COLO829 (cell line): ENCODE results near the gene PLPP6.

Experiments
- DNase-seq: peaks from one replicate; pipeline ENCODE4 v3.0.0; 2012; ENCODE audit warnings: low spot score

The PLPP6 gene

GRCh38 chr9:4662989-4663792, 1.1 kb downstream of the PLPP6 start:
- DNase-seq = no peak

- no peak for DNase-seq
Measured at GRCh38 chr9:4663956-4664355, 1.9 kb downstream of the PLPP6 start.

DNA sequence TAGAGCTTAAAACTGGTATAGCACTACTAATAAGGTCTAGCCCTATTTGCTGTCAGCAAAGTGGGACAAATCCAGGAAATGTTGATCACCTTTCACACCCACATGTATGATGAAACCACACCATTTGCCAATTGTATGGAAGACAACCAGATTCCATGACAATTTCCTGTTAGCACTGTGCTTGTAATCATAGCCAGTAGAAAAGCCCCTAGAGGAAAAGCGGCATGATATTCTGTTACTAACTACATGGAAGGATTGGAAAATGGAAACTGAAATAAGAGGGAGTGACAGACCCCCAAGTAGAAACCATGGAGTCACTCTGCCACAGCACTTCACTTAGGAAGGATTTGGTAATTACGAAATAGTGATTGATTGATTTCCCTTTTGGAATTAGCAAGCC, 3.3 kb downstream of the PLPP6 start:
- DNase-seq = no peak

- no peak for DNase-seq
Measured at GRCh38 chr9:4666042-4666699, 4.1 kb downstream of the PLPP6 start, which contains the start of gene SPATA6L. SPATA6L (minus strand) TSS chr9:4666480; CDS start chr9:4666250, 230 bp downstream.

DNA sequence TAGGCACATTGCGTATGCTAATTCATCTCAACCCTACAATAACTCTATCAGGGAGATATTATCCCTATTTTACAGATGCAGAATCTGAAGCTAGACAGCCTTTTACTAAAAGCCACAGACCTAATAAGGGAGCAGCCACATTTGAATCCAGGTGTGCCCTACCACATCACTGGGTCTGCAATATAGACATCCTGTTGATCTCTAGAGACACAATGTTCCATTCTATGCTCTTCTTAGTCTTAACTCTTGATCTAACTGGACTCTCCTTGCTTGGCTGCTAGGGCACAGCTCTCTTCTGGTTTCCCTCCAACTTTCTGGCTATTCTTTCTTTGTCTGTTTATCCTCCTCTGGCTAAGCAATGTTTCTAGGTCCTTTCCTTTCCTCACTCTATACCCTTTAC, 5.6 kb downstream of the PLPP6 start:
- no peak for DNase-seq

GRCh38 chr9:4668604-4669003, 6.5 kb downstream of the PLPP6 start:
- no peak for DNase-seq

- DNase-seq = no peak
Measured at GRCh38 chr9:4669890-4670289, 7.8 kb downstream of the PLPP6 start.

DNA sequence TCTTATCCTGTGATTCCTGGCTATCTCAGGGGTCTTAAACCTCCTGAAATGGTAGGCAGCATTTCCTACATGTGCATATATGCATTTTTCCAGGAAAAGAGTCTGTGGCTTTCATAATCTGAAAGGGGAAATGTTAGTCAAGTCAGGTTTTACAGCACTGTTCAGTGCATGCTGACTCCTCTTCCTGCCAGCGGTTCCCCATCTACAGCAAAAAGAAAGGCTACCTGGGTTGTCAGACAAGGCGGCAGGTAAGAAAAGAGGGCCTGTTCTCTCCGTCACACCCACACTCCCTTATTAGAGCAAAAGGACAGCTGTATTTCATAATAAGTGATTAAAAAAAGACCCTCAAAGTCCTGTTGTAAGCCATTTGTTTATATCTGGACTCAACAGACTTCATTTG, 8.5 kb downstream of the PLPP6 start:
- DNase-seq = no peak

DNA sequence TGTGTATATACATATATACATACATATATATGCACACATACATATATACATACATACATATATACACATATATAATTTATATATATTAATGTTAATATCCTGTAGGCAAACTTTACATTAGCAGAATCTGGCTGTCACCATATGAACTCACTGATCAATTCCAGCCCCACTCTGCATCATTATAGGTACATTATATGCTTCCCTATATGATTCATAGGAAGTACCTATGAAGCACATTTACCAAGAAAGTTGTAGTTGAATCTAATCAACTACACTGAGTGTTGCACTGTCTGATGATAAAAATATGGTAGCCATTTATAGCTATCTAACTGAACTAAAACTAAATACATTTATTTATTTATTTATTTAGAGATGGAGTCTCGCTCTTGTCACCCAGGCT, 9.6 kb downstream of the PLPP6 start:
- no peak for DNase-seq

DNA sequence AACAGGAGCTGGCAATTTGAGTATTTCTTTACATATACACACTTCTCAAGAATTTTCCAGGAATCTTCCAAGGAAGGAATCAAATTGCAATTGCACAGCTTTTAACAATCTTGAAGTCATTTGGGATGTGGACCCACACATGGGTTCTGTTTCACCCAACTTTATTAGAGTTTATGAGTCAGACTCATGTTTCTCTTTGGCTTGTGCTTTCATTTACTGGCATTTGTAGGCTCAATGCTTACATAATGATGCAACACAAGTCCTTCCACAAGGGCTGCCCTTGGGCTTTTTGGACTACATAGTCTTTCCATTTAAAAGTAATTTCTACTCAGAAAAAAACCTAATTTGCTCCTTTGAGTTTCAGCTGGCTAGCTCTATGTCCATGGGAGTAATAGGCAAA, 12.7 kb downstream of the PLPP6 start:
- no peak for DNase-seq

GRCh38 chr9:4677392-4677791, 15.3 kb downstream of the PLPP6 start:
- DNase-seq = no peak

DNA sequence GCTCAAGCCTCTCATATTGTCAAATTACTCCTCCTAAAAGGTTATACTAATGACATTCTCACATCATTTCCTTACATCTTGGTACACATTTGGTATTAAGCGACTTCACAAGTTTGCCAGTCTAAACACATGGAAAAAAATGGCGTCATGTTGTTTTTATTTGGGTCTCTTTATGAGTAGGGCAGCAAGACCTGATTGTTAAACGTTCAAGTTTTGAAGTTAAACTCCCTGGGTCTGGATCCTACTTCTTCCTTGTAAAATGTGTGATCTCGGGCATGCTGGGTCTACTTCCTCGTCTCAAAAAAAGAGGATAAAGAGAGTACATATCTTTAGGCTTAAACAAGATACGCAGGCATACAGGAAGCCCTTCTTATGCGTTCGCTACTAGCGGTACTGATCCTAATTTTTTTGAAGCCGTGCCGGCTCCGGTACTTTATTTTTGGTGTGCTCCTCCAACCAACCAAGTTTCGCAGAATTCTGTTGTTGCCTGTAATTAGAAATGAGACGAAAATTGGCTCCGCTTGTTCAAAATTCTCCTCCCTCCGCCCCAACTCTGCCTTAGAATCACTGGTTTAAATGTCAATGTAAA, 16.7 kb downstream of the PLPP6 start:
- DNase-seq = no peak

DNA sequence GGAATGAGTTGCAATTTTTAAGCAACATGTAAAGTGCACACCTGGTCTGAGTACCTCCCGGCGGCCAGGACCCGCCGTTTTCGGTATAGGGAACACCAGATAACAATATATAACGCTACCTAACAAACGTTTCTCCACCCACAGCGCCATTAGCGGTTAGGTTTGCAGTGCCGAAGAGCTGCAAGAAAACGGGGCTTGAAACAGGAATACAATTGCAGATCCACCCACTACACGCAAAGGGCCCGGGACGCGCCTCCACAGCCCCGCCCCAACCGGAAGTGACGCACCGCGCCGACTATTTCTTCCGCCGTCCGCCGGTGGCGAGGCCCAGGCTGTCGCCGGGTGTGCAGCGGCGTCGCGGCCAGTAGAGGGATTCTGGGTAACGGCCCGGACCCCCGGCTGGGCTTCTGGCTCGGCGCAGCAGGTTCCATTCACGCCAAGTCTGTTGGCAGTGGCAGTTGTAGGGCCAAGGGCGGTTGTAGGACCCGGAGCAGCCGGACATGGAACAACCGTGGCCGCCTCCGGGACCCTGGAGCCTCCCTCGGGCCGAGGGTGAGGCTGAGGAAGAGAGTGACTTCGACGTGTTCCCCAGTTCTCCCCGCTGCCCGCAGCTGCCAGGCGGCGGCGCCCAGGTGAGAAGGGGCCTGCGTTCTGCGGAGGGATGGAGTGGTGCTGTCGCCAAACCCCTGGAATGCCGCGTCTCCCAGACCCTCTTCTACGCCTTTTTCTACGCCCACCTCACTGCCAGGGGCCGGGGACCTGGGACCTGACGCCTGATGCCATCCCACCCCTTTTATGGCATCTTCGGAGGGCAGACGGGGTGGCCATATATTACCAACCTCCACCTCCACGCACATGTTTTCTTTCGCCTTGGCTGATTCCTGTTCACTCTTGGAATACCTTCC, 17.4 kb downstream of the PLPP6 start, which contains the start of gene CDC37L1:
Gene CDC37L1, plus strand, starts transcription at position 302 of the 905 bp plus-strand sequence. Its CDS starts 199 bp downstream, at position 501.
- DNase-seq = peak; percentile 87

- DNase-seq = no peak
Measured at GRCh38 chr9:4680173-4680525, 18.1 kb downstream of the PLPP6 start.

- no peak for DNase-seq
Measured at GRCh38 chr9:4680750-4681149, 18.7 kb downstream of the PLPP6 start.

- DNase-seq = no peak
Measured at GRCh38 chr9:4684820-4685219, 22.7 kb downstream of the PLPP6 start.

- DNase-seq = no peak
Measured at GRCh38 chr9:4686112-4686511, 24.0 kb downstream of the PLPP6 start.

DNA sequence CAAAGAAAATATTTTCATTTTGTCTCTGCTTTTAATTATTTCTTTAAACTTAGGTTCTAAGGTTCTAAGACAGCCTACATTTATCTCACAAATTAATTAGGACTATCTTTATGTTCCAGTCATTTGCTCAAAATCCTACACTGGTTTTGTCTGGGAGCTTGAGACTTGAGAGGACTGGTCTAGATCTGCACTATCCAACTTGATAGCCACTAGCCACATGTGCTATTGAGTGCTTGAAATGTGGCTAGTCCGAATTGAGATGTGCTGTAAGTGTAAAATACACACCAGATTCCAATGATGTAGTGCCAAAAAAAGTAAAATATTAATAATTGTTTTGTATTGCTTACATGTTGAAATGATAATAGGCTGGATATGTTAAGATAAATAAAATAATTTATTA, 24.5 kb downstream of the PLPP6 start:
- no peak for DNase-seq

- DNase-seq = no peak
Measured at GRCh38 chr9:4689021-4689420, 26.9 kb downstream of the PLPP6 start.

- DNase-seq = no peak
Measured at GRCh38 chr9:4689687-4690104, 27.6 kb downstream of the PLPP6 start.

- no peak for DNase-seq
Measured at GRCh38 chr9:4690144-4690543, 28.1 kb downstream of the PLPP6 start.

DNA sequence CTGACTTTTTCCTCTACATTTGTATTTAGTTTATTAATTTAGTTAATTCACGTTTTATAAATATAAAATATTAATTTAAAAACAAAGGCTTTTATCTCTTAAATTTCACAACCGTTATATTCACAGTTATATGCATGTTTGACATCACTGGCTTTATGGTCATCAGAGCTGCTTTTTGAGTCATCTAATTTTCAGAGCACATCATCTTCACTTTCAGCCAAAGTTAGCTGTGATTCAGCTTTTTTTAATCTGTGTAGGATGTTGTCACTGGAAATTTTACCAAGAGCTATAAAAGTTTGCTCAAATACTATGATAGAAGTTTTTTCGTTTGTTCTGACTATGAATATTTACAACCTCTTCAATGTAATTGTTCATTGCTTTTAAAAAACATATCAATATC, 29.7 kb downstream of the PLPP6 start:
- no peak for DNase-seq
